ENCODE measurements around the gene ABHD17A. TPM values are rescaled to one million over a fixed set of nuclear protein-coding genes. Genes with fewer than 3 reads are reported as not detected.

ABHD17A gene
- total and polyA plus RNA-seq, 9 of the 15 experiments (the other 6 are each of a cell fraction or from before 2014, with no cell fraction given), result 0.04 to 135 (median 21.8) TPM; not detected in 1

- TF ChIP-seq ZNF778 (CRISPR knock-in tag; IDR thresholded peaks at IDR 0.05), result no peak
- no peak for TF ChIP-seq TSHZ1 (CRISPR knock-in tag; IDR thresholded peaks at IDR 0.05)
- no peak for TF ChIP-seq HMBOX1 (IDR thresholded peaks at IDR 0.05)
- 0 out of 2 replicates have a peak, but pooled peaks have one; percentile 23 for TF ChIP-seq ZKSCAN8 (CRISPR knock-in tag; IDR thresholded peaks at IDR 0.05)
- no peak for TF ChIP-seq ZNF780A (CRISPR knock-in tag; IDR thresholded peaks at IDR 0.05)
- TF ChIP-seq U2AF2 (optimal IDR thresholded peaks at IDR 0.05; ENCODE audit: low read depth, low read length), result no peak
- no peak for TF ChIP-seq TGIF2 (CRISPR knock-in tag; IDR thresholded peaks at IDR 0.05)
- TF ChIP-seq NCOA2 (IDR thresholded peaks at IDR 0.05; ENCODE audit: partially characterized antibody in 2 of 2), result no peak
- TF ChIP-seq CREB5 (CRISPR knock-in tag; IDR thresholded peaks at IDR 0.05), result no peak
- TF ChIP-seq DDX20 (tag; IDR thresholded peaks at IDR 0.05; ENCODE audit: low read depth), result no peak
- no peak for TF ChIP-seq E2F3 (CRISPR knock-in tag; IDR thresholded peaks at IDR 0.05)
- no peak for TF ChIP-seq PATZ1 (CRISPR knock-in tag; IDR thresholded peaks at IDR 0.05; ENCODE audit: borderline replicate concordance)
- TF ChIP-seq GTF2B (IDR thresholded peaks at IDR 0.05; ENCODE audit: extremely low read depth, insufficient read length), result no peak
- no peak for TF ChIP-seq ZBTB43 (CRISPR knock-in tag; IDR thresholded peaks at IDR 0.05)
- 0 out of 2 replicates have a peak, but pooled peaks have one; percentile 24 for TF ChIP-seq BHLHE40 (IDR thresholded peaks at IDR 0.05; ENCODE audit: low read length)
- TF ChIP-seq YBX1 (IDR thresholded peaks at IDR 0.05), result no peak
- TF ChIP-seq KDM4B (IDR thresholded peaks at IDR 0.05; ENCODE audit: borderline replicate concordance in 2 of 2, low read depth in 1 of 2), result no peak
Measured at GRCh38 chr19:1836458-1837221, 48.7 kb downstream of the ABHD17A start (continued).

All from K562 (cell line).